ENCODE measurements around the gene LRRC53. TPM values are rescaled to one million over a fixed set of nuclear protein-coding genes. Genes with fewer than 3 reads are reported as not detected.

The LRRC53 gene
- total and polyA plus RNA-seq, 2 of the 4 experiments (the other 2 are of a cell fraction) = not detected

GRCh38 chr1:74481607-74482006, 30.8 kb downstream of the LRRC53 start:
- ATAC-seq (ENCODE audit: low read depth) = no peak
- H4K20me1 ChIP-seq (ENCODE audit: insufficient read depth, low read length) = no peaks in the 10 kb centered on the region
- intact Hi-C loops (cut with micrococcal nuclease) = no loop called here
- ChIA-PET POLR2A (ENCODE audit: unreplicated experiment) (no interaction called here), CTCF (no interaction called here)
- H3K79me1 ChIP-seq (ENCODE audit: low read depth in 1 of 2, low read length in 2 of 2) = no peaks in the 10 kb centered on the region
- no peak overlapping the region for H2BK120ac ChIP-seq (ENCODE audit: low read depth, low read length)
- no peak overlapping the region for H3K56ac ChIP-seq (ENCODE audit: extremely low read depth, insufficient read depth, low read length)
- no peaks in the 10 kb centered on the region for H3K4me1 ChIP-seq (ENCODE audit: control insufficient read depth, insufficient read depth, low read length)
- H3K9me3 ChIP-seq (ENCODE audit: control insufficient read depth, insufficient read depth, low read length) = no peaks in the 10 kb centered on the region
- H2AFZ ChIP-seq (replicated peaks; ENCODE audit: low read length, poor library complexity) = no peak overlapping the region
- H3K4ac ChIP-seq (ENCODE audit: low read depth, low read length) = no peak overlapping the region
- no peak overlapping the region for H3K14ac ChIP-seq (replicated peaks; ENCODE audit: low read depth, low read length)
- no peak overlapping the region for H4K8ac ChIP-seq (ENCODE audit: low read depth in 2 of 2, low read length in 2 of 2)
- H3K9ac ChIP-seq (ENCODE audit: low read depth, low read length) = no peak overlapping the region
- no peak overlapping the region for H3K27ac ChIP-seq (ENCODE audit: insufficient read depth, low read length)
- no peak overlapping the region for H2AK9ac ChIP-seq (replicated peaks; ENCODE audit: low read depth, low read length, poor library complexity)
- no peak overlapping the region for H3K18ac ChIP-seq (ENCODE audit: low read depth, low read length)
- H3K4me2 ChIP-seq (ENCODE audit: low read depth, low read length) = no peak overlapping the region
- no peaks in the 10 kb centered on the region for H3K9me1 ChIP-seq (ENCODE audit: insufficient read depth, low read length)
- no peak for DNase-seq
- no peak overlapping the region for H3K23ac ChIP-seq (ENCODE audit: low read depth, low read length)
- H4K5ac ChIP-seq (ENCODE audit: low read depth, low read length) = no peak overlapping the region
- BruUV-seq (replicated peaks) = no TSS peak
- H2AK5ac ChIP-seq (ENCODE audit: low read depth, low read length) = no peak overlapping the region
- in situ Hi-C loops (cut with MboI; ENCODE audit: low sequenced_read_pairs) = no loop called here
- no peak overlapping the region for H3K4me3 ChIP-seq (ENCODE audit: insufficient read depth, low read depth, low read length)
- no peak overlapping the region for H2BK20ac ChIP-seq (ENCODE audit: low read depth, low read length)
- TF ChIP-seq SMC3 (IDR thresholded peaks at IDR 0.05; ENCODE audit: low read depth, low read length) (no peak), MAZ (IDR thresholded peaks at IDR 0.05; ENCODE audit: borderline replicate concordance, low read depth, low read length) (no peak), RFX5 (IDR thresholded peaks at IDR 0.05; ENCODE audit: low read depth, low read length) (no peak), CEBPB (IDR thresholded peaks at IDR 0.05; ENCODE audit: low read depth, low read length) (no peak), RAD21 (IDR thresholded peaks at IDR 0.05; ENCODE audit: low read length) (no peak), CTCF (conservative IDR thresholded peaks at IDR 0.05; ENCODE audit: low read depth, low read length) (no peak), FOS (IDR thresholded peaks at IDR 0.05; ENCODE audit: low read depth, low read length) (no peak), NFE2L2 (IDR thresholded peaks at IDR 0.05; ENCODE audit: low read depth, low read length) (no peak), ELK1 (IDR thresholded peaks at IDR 0.05; ENCODE audit: borderline replicate concordance, low read depth, low read length) (no peak), POLR2A (IDR thresholded peaks at IDR 0.05; ENCODE audit: low read depth, low read length) (no peak), MAFK (IDR thresholded peaks at IDR 0.05; ENCODE audit: low read depth, low read length) (no peak), CHD1 (IDR thresholded peaks at IDR 0.05; ENCODE audit: low read depth, low read length) (no peak), BHLHE40 (IDR thresholded peaks at IDR 0.05; ENCODE audit: low read depth, low read length) (no peak), MXI1 (IDR thresholded peaks at IDR 0.05; ENCODE audit: borderline replicate concordance, low read depth, low read length) (no peak), USF2 (IDR thresholded peaks at IDR 0.05; ENCODE audit: low read depth, low read length) (no peak), RCOR1 (IDR thresholded peaks at IDR 0.05; ENCODE audit: insufficient replicate concordance, low read length) (no peak)
- no peak overlapping the region for H2BK15ac ChIP-seq (ENCODE audit: low read depth, low read length)
- dilution Hi-C loops (cut with HindIII; ENCODE audit: low sequenced_read_pairs, unreplicated experiment) = no loop called here
- H3K36me3 ChIP-seq (ENCODE audit: control insufficient read depth, insufficient read depth, low read length) = no peaks in the 10 kb centered on the region
- WGBS, 2 experiments (ENCODE audit: extremely low coverage in 2 of 2, insufficient read length in 1 of 2) = no CpG with 5 or more reads among the region's 3 CpGs
- no peak overlapping the region for H2BK5ac ChIP-seq (ENCODE audit: low read depth, low read length, poor library complexity, severe bottlenecking)
- no peak overlapping the region for H4K91ac ChIP-seq (ENCODE audit: insufficient read depth, low read depth, low read length)
- peaks cover 2% of the 10 kb centered on the region; the same call in 1 of the 2 replicates for H3K27me3 ChIP-seq (ENCODE audit: control insufficient read depth, insufficient read depth, low read length)
